ENCODE data around the gene BIRC2. TPM values are rescaled to one million over a fixed set of nuclear protein-coding genes. Genes with fewer than 3 reads are reported as not detected.

Gene BIRC2
- total RNA-seq, 2 donors from 2014 or later: 45.4 to 55.3 TPM

DNA sequence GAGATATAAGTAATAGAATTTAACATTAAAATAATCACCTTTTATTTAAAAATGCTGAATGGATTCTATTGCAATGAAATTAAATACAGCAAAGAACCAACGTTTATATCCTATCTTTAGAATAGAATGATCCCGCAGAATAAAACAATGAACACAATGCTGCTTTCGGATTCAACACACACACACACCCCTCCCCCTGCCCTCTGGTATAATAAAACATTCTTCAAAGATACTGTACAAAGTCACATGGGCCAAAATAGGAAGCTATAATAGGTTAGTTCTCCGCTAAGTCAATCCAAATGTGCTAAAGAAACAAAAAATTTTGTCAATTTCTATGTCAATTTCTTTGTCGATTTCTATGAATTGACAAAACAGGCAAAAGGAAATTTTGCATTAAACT lies 58.5 kb downstream of the BIRC2 start:
- Histone ChIP-seq H3K27ac (ENCODE audit: low read depth, low read length) (no peak overlapping the region), H3K36me3 (ENCODE audit: control insufficient read depth, insufficient read depth, low read length) (peaks cover 52% of the 10 kb centered on the region), H3K9me3 (ENCODE audit: control insufficient read depth, low read length) (no peaks in the 10 kb centered on the region), H3K9ac (ENCODE audit: extremely low read depth, low read length, poor library complexity, severe bottlenecking) (no peak overlapping the region), H3K27me3 (ENCODE audit: control insufficient read depth, insufficient read depth, low read length, poor library complexity, severe bottlenecking) (no peaks in the 10 kb centered on the region), H3K4me1 (ENCODE audit: control insufficient read depth, insufficient read depth, low read length) (no peaks in the 10 kb centered on the region), H3K4me3 (ENCODE audit: low read length) (no peak overlapping the region)
- H3K27ac Mint-ChIP-seq: no peak overlapping the region
- H3K9me3 Mint-ChIP-seq: no peaks in the 10 kb centered on the region
- no peaks in the 10 kb centered on the region for H3K27me3 Mint-ChIP-seq (ENCODE audit: insufficient read depth)
- H3K36me3 Mint-ChIP-seq (ENCODE audit: low read depth): peaks cover 52% of the 10 kb centered on the region
- TF ChIP-seq, protein P1, sequence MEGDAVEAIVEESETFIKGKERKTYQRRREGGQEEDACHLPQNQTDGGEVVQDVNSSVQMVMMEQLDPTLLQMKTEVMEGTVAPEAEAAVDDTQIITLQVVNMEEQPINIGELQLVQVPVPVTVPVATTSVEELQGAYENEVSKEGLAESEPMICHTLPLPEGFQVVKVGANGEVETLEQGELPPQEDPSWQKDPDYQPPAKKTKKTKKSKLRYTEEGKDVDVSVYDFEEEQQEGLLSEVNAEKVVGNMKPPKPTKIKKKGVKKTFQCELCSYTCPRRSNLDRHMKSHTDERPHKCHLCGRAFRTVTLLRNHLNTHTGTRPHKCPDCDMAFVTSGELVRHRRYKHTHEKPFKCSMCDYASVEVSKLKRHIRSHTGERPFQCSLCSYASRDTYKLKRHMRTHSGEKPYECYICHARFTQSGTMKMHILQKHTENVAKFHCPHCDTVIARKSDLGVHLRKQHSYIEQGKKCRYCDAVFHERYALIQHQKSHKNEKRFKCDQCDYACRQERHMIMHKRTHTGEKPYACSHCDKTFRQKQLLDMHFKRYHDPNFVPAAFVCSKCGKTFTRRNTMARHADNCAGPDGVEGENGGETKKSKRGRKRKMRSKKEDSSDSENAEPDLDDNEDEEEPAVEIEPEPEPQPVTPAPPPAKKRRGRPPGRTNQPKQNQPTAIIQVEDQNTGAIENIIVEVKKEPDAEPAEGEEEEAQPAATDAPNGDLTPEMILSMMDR (conservative IDR thresholded peaks at IDR 0.05): no peak
- no peak for DNase-seq
- 94 to 95% methylated on average over 2 to 5 of the region's 5 CpGs for WGBS, 2 experiments (ENCODE audit: insufficient coverage in 1 of 2, insufficient read length in 1 of 2)
- H3K4me3 Mint-ChIP-seq: no peak overlapping the region
- peaks cover 17% of the 10 kb centered on the region for H3K4me1 Mint-ChIP-seq

DNA sequence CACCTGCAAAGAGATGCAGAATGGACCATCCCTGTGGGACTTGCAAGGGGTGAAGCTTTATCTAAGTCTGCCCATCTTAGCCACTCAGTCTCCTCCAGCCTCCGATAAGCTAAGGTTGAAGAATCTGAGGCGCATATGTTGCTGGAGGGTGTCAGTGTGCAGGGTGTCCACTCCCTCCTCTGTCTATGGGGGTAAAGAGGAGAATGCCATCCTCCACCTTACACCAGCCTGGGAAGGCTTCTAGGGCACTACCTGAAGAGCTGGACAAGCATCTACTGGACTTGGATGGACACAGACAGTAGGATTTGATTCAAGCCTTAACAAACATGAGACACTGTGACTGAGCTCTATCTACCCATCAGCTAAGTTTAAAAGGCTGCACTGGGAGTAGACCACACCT lies 59.1 kb downstream of the BIRC2 start:
- peaks cover 47% of the 10 kb centered on the region for H3K36me3 Mint-ChIP-seq (ENCODE audit: low read depth)
- H3K9ac ChIP-seq (ENCODE audit: extremely low read depth, low read length, poor library complexity, severe bottlenecking): no peak overlapping the region
- H3K27me3 Mint-ChIP-seq (ENCODE audit: insufficient read depth): no peaks in the 10 kb centered on the region

DNA sequence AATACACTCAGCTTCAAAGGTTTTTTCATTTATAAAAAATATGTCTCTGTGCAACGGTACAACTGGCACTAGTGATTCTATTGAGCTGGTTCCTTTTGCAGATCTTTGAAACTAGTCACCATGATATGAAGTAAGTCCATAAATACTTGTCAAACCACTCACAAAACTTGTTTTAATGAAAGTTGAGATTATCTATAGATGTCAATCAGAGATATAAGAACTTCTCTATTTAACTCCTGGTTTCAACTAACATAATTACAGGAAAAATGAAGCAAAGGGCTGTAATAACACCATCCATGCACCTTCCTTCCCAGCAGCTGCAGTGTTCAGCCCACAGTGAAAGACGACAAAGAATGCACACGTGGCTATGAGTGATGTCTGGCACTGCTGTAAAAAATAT lies 60.9 kb downstream of the BIRC2 start:
- Mint-ChIP-seq H3K4me1 (peaks cover 18% of the 10 kb centered on the region), H3K4me3 (no peak overlapping the region), H3K27me3 (ENCODE audit: insufficient read depth) (no peaks in the 10 kb centered on the region), H3K27ac (no peak overlapping the region), H3K36me3 (ENCODE audit: low read depth) (peaks cover 31% of the 10 kb centered on the region), H3K9me3 (no peaks in the 10 kb centered on the region)
- Histone ChIP-seq H3K4me3 (ENCODE audit: low read length) (no peak overlapping the region), H3K27ac (ENCODE audit: low read depth, low read length) (no peak overlapping the region), H3K27me3 (ENCODE audit: control insufficient read depth, insufficient read depth, low read length, poor library complexity, severe bottlenecking) (no peaks in the 10 kb centered on the region), H3K4me1 (ENCODE audit: control insufficient read depth, insufficient read depth, low read length) (no peaks in the 10 kb centered on the region), H3K9me3 (ENCODE audit: control insufficient read depth, low read length) (no peaks in the 10 kb centered on the region), H3K36me3 (ENCODE audit: control insufficient read depth, insufficient read depth, low read length) (peaks cover 29% of the 10 kb centered on the region), H3K9ac (ENCODE audit: extremely low read depth, low read length, poor library complexity, severe bottlenecking) (no peak overlapping the region)
- WGBS, 2 experiments (ENCODE audit: insufficient coverage in 1 of 2, insufficient read length in 1 of 2): 98% methylated on average over 3 of the region's 3 CpGs; no CpG with 5 or more reads in 1 of the 2 experiments
- DNase-seq: no peak
- TF ChIP-seq, protein P1 (conservative IDR thresholded peaks at IDR 0.05): no peak

More for the DNA sequence above, 59.1 kb downstream of the BIRC2 start:
- H3K27me3 ChIP-seq (ENCODE audit: control insufficient read depth, insufficient read depth, low read length, poor library complexity, severe bottlenecking): no peaks in the 10 kb centered on the region
- peaks cover 18% of the 10 kb centered on the region for H3K4me1 Mint-ChIP-seq
- no peak overlapping the region for H3K27ac ChIP-seq (ENCODE audit: low read depth, low read length)
- no peak overlapping the region for H3K4me3 Mint-ChIP-seq
- TF ChIP-seq, protein P1 (conservative IDR thresholded peaks at IDR 0.05): no peak
- WGBS, 2 experiments (ENCODE audit: insufficient coverage in 1 of 2, insufficient read length in 1 of 2): 100% methylated on average over 2 of the region's 2 CpGs; no CpG with 5 or more reads in 1 of the 2 experiments
- no peak for DNase-seq
- no peaks in the 10 kb centered on the region for H3K9me3 ChIP-seq (ENCODE audit: control insufficient read depth, low read length)
- no peak overlapping the region for H3K4me3 ChIP-seq (ENCODE audit: low read length)
- H3K4me1 ChIP-seq (ENCODE audit: control insufficient read depth, insufficient read depth, low read length): no peaks in the 10 kb centered on the region
- no peaks in the 10 kb centered on the region for H3K9me3 Mint-ChIP-seq
- H3K27ac Mint-ChIP-seq: no peak overlapping the region
- peaks cover 47% of the 10 kb centered on the region for H3K36me3 ChIP-seq (ENCODE audit: control insufficient read depth, insufficient read depth, low read length)
